Suprapubic skin (tissue), 4 donors: ENCODE measurements around the gene JMJD4.

ENCODE experiments used
- EP300 ChIP-seq: sonication (generic); formaldehyde crosslinking; IDR thresholded peaks from one replicate; pipeline ENCODE4 v1.6.1; 2017; ENCODE audit warnings: antibody characterized with exemption
- POLR2AphosphoS5 ChIP-seq, 3 donors: sonication (generic); formaldehyde crosslinking; IDR thresholded peaks; one replicate each; pipeline ENCODE4 v1.6.1; 2017; ENCODE audit warnings: antibody characterized with exemption in 3 of 3

DNA sequence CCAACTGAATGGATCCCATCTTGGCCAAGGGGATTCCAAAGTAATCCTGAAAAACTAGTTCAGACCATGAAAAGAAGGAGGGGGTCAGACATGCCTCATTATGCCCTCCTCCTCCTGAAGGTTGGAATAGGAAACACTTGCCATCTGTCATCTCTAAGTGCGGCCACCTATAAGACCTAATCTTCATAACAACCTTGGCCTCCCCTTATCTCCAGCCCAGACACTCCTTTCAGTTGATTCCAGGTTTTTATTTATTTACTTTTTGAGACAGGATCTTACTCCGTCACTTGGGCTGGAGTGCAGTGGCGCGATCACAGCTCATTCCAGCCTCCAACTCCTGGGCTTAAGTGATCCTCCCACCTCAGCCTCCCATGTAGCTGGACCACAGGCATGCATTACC lies 19.9 kb upstream of the JMJD4 start:
- TF ChIP-seq POLR2AphosphoS5 (IDR thresholded peaks at IDR 0.05) (no peak), EP300 (no peak)
